Ammon's horn (tissue), 1 donor: ENCODE results near the gene CNOT3.
"Not testable (repeated sequence)": the region's sequence is repeated elsewhere in the genome, so short reads cannot be mapped to it uniquely, and the experiment has no call there.

Experiments
- DNase-seq: peaks from one replicate; pipeline ENCODE4 v3.0.0-alpha.2; 2016; ENCODE audit warnings: low spot score

Gene CNOT3

DNA sequence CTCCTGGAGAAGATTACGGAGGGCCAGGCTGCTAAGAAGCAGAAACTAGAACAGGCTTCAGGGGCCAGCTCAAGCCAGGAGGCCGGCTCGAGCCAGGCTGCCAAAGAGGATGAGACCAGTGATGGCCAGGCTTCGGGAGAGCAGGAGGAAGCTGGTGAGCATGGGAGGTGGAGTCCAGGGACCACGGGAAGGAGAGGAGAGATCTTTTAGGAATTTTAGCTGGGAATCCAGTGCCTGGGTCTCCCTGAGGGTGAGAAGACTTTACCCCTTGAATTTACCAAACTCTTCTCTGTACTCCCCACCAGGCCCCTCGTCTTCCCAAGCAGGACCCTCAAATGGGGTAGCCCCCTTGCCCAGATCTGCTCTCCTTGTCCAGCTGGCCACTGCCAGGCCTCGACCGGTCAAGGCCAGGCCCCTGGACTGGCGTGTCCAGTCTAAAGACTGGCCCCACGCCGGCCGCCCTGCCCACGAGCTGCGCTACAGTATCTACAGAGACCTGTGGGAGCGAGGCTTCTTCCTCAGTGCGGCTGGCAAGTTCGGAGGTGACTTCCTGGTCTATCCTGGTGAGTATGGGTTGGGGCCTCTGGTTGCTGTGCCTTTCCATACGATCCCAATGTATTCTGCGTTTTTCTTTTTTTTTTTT lies 54.4 kb downstream of the CNOT3 start:
- DNase-seq = no peak

DNA sequence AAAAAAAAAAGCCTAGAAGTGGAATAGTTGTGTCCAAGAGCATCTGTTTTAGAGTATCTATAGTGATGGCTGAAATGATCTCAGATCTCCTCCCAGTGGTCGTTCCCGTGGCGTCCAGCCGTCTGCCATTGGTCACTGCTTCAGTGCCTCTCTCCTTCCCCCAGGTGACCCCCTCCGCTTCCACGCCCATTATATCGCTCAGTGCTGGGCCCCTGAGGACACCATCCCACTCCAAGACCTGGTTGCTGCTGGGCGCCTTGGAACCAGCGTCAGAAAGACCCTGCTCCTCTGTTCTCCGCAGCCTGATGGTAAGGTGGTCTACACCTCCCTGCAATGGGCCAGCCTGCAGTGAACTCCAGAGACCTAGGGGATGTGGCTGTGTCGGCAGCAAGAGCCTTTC lies 55.4 kb downstream of the CNOT3 start:
- no peak for DNase-seq

DNA sequence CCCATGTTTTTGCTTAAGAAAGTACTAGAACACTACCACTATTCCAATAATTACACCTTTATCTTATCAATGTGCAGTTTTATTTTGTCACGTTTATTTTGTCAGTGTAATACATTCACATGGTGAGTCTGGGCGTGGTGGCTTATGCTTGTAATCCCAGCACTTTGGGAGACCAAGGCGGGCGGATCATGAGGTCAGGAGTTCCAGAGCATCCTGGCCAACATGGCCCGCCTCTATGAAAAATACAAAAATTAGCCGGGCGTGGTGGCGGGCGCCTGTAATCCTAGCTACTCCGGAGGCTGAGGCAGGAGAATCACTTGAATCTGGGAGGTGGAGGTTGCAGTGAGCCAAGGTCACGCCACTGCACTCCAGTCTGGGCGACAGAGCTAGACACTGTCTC lies 56.9 kb downstream of the CNOT3 start:
- not testable (repeated sequence) for DNase-seq

DNA sequence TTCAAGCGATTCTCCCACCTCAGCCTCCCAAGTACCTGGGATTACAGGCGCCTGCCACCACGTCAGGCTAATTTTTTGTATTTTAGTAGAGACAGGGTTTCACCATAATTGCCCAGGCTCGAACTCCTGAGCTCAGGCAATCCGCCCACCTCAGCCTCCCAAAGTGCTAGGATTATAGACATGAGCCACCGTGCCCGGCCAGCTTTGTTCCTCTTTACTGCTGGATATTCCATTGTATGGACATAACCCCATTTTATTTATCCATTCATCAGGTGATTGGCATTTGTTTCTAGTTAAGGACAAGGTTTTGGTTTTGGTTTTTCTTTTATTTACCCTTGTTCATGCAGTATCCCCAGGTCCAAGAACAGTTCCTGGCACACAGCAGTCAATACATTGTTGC lies 59.0 kb downstream of the CNOT3 start:
- no peak for DNase-seq

DNA sequence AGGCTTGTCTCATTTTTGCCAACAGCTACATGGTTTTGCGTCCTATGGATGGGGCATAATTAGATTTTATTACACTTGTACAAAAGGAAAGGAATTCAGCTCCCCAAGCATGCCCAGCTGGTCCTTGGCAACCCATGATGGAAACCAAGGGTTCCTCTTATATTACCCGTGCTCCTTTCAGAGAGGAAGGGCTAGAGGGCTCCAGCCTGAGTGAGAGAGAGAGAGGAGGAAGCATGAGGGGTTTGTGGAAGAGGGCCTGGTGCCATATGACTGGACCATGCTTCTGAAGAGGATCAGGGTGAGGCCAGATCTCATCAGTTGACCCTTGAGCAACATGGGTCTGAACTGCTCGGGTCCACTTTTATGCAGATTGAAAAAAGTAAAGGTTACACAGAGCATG lies 59.6 kb downstream of the CNOT3 start:
- DNase-seq = no peak

GRCh38 chr19:54199401-54199800 lies 61.8 kb downstream of the CNOT3 start:
- no peak for DNase-seq

- no peak for DNase-seq
Measured at GRCh38 chr19:54201172-54201701, 63.7 kb downstream of the CNOT3 start.

DNA sequence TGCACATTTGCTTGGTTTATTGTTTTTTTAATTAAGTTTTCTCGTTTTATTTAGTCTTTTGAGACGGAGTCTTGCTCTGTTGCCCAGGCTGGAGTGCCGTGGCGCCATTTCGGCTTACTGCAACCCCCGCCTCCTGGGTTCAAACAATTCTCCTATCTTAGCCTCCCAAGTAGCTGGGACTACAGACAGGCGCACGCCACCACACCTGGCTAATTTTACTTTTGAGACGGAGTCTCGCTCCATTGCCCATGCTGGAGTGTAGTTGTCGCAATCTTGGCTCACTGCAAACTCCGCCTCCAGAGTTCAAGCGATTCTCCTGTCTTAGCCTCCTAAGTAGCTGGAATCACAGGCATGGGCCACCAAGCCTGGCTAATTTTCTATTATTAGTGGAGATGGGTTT lies 64.4 kb downstream of the CNOT3 start:
- no peak for DNase-seq

DNA sequence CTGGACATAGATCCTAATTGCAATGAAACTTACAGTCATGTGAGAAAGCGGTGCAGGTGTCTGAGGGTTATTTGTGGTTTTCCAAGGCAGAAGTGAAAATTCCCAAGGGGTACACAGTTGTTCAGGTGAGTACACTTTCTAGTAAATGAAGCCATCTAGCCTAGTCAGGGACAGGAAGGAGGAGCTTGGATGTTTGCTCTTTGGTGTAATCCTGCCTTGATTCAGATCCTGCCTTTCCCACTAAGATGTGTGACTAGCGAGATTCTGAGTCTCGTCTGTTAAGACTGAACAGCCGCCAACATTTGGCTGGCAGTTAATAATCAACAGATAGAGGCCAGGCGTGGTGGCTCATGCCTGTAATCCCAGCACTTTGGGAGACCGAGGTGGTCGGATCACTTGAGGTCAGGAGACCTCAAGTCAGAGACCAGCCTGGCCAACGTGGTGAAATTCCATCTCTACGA lies 65.6 kb downstream of the CNOT3 start:
- no peak for DNase-seq

DNA sequence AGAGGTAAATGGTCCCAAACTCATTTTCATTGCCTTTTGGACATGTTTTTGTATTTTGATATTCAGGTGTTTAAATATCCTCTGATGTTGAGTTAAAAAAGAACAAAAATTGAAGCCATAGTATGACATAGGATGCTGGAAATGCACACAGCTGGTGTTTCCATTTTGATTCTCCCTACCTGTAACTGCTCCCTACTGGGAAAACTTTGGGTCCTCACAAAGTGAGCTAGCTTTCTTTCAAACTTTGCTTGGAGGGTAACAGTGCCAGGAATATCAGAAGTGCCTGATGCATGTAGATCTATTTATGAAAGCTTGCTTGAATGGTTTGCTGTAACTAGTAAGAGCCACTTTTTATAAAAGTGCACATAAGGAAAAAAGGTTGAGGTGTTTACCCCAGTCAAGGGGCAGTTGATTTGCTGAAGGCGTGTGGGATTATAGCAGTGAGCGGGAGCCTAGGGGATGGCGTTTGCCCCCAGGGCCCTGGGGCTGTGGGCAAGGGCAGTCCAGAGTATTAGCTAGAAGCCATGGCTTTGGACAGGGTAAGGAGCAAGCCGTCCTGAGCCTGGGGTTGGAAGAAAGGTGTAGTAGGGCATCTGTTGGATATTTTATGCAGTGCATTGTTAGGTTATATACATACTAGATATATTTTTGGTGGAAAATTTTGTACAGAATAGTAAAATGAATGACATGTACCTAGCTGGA lies 67.4 kb downstream of the CNOT3 start:
- no peak for DNase-seq
